ENCODE results near the gene GRB10.

Gene GRB10

GRCh38 chr7:50648570-50649169, 134.0 kb downstream of the GRB10 start:
- no peak overlapping the region for H3K4me3 ChIP-seq (ENCODE audit: low read length)
- no peak for TF ChIP-seq ZNF274 (IDR thresholded peaks at IDR 0.05; ENCODE audit: low read depth, low read length)

- H3K4me3 ChIP-seq (ENCODE audit: low read length), result no peak overlapping the region
- no peak for TF ChIP-seq ZNF274 (IDR thresholded peaks at IDR 0.05; ENCODE audit: low read depth, low read length)
These were observed 134.6 kb downstream of the GRB10 start for GRCh38 chr7:50648076-50648475.

GRCh38 chr7:50647286-50647980, 135.3 kb downstream of the GRB10 start:
- H3K4me3 ChIP-seq (ENCODE audit: low read length), result no peak overlapping the region
- no peak for TF ChIP-seq ZNF274 (IDR thresholded peaks at IDR 0.05; ENCODE audit: low read depth, low read length)

- no peak for TF ChIP-seq ZNF274 (IDR thresholded peaks at IDR 0.05; ENCODE audit: low read depth, low read length)
These were observed 136.6 kb downstream of the GRB10 start for GRCh38 chr7:50646069-50646468.

GRCh38 chr7:50645186-50645585, 137.5 kb downstream of the GRB10 start:
- no peak for TF ChIP-seq ZNF274 (IDR thresholded peaks at IDR 0.05; ENCODE audit: low read depth, low read length)
- no peak overlapping the region for H3K4me3 ChIP-seq (ENCODE audit: low read length)

More at GRCh38 chr7:50646069-50646468, 136.6 kb downstream of the GRB10 start:
- no peak overlapping the region for H3K4me3 ChIP-seq (ENCODE audit: low read length)

GRCh38 chr7:50644586-50644985, 138.1 kb downstream of the GRB10 start:
- H3K4me3 ChIP-seq (ENCODE audit: low read length), result no peak overlapping the region
- TF ChIP-seq ZNF274 (IDR thresholded peaks at IDR 0.05; ENCODE audit: low read depth, low read length), result no peak

GRCh38 chr7:50644114-50644513, 138.6 kb downstream of the GRB10 start:
- TF ChIP-seq ZNF274 (IDR thresholded peaks at IDR 0.05; ENCODE audit: low read depth, low read length), result no peak
- no peak overlapping the region for H3K4me3 ChIP-seq (ENCODE audit: low read length)

- TF ChIP-seq ZNF274 (IDR thresholded peaks at IDR 0.05; ENCODE audit: low read depth, low read length), result no peak
- no peak overlapping the region for H3K4me3 ChIP-seq (ENCODE audit: low read length)
These were observed 141.0 kb downstream of the GRB10 start for GRCh38 chr7:50641442-50642405.

GRCh38 chr7:50640779-50641178, 141.9 kb downstream of the GRB10 start:
- no peak for TF ChIP-seq ZNF274 (IDR thresholded peaks at IDR 0.05; ENCODE audit: low read depth, low read length)
- H3K4me3 ChIP-seq (ENCODE audit: low read length), result no peak overlapping the region

GRCh38 chr7:50640256-50640655, 142.4 kb downstream of the GRB10 start:
- TF ChIP-seq ZNF274 (IDR thresholded peaks at IDR 0.05; ENCODE audit: low read depth, low read length), result no peak
- no peak overlapping the region for H3K4me3 ChIP-seq (ENCODE audit: low read length)

- no peak overlapping the region for H3K4me3 ChIP-seq (ENCODE audit: low read length)
- no peak for TF ChIP-seq ZNF274 (IDR thresholded peaks at IDR 0.05; ENCODE audit: low read depth, low read length)
These were observed 144.7 kb downstream of the GRB10 start for GRCh38 chr7:50637725-50638643.

GRCh38 chr7:50634378-50634777, 148.3 kb downstream of the GRB10 start:
- no peak for TF ChIP-seq ZNF274 (IDR thresholded peaks at IDR 0.05; ENCODE audit: low read depth, low read length)
- no peak overlapping the region for H3K4me3 ChIP-seq (ENCODE audit: low read length)

- TF ChIP-seq ZNF274 (IDR thresholded peaks at IDR 0.05; ENCODE audit: low read depth, low read length), result no peak
- no peak overlapping the region for H3K4me3 ChIP-seq (ENCODE audit: low read length)
These were observed 149.3 kb downstream of the GRB10 start for GRCh38 chr7:50633414-50633710.
